ENCODE data around the gene CDH13.

CDH13 gene

GRCh38 chr16:82949016-82949415 is 322.2 kb downstream of the CDH13 start:
- DNase-seq (ENCODE audit: low read depth): no peak
- H3K4me3 ChIP-seq (ENCODE audit: low read depth, low read length): no peak overlapping the region
- TF ChIP-seq CTCF (IDR thresholded peaks at IDR 0.05; ENCODE audit: control insufficient read depth, extremely low read depth, insufficient read depth): no peak

DNA sequence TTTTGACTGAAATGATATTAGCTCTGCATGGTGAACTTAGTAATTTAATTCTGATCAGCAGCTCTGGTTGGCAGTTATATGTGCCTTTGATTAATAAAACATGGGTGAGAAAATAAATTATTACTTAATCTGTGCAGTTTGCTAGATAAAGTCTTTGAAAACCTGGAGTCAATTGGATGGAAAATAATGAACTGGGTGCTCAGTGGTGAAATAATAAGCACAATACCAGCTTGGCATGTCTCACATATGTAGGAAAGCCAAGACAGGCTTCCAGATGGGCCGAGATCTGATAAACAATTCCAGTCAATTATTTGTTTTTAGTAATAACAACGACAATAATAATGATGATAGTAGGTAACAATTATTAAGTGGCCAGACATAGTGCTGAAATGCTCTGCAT is 326.7 kb downstream of the CDH13 start:
- DNase-seq (ENCODE audit: low read depth): no peak
- no peak for TF ChIP-seq CTCF (IDR thresholded peaks at IDR 0.05; ENCODE audit: control insufficient read depth, extremely low read depth, insufficient read depth)
- no peak overlapping the region for H3K4me3 ChIP-seq (ENCODE audit: low read depth, low read length)

GRCh38 chr16:82954224-82954929 is 327.6 kb downstream of the CDH13 start:
- TF ChIP-seq CTCF (IDR thresholded peaks at IDR 0.05; ENCODE audit: control insufficient read depth, extremely low read depth, insufficient read depth): no peak
- H3K4me3 ChIP-seq (ENCODE audit: low read depth, low read length): no peak overlapping the region
- no peak for DNase-seq (ENCODE audit: low read depth)

- TF ChIP-seq CTCF (IDR thresholded peaks at IDR 0.05; ENCODE audit: control insufficient read depth, extremely low read depth, insufficient read depth): no peak
- H3K4me3 ChIP-seq (ENCODE audit: low read depth, low read length): no peak overlapping the region
- DNase-seq (ENCODE audit: low read depth): no peak
Measured at GRCh38 chr16:82955741-82956348, 329.1 kb downstream of the CDH13 start.

GRCh38 chr16:82957212-82957611 is 330.4 kb downstream of the CDH13 start:
- TF ChIP-seq CTCF (IDR thresholded peaks at IDR 0.05; ENCODE audit: control insufficient read depth, extremely low read depth, insufficient read depth): no peak
- H3K4me3 ChIP-seq (ENCODE audit: low read depth, low read length): no peak overlapping the region
- no peak for DNase-seq (ENCODE audit: low read depth)

GRCh38 chr16:82960918-82961317 is 334.1 kb downstream of the CDH13 start:
- no peak for TF ChIP-seq CTCF (IDR thresholded peaks at IDR 0.05; ENCODE audit: control insufficient read depth, extremely low read depth, insufficient read depth)
- no peak for DNase-seq (ENCODE audit: low read depth)
- no peak overlapping the region for H3K4me3 ChIP-seq (ENCODE audit: low read depth, low read length)

GRCh38 chr16:82963653-82964052 is 336.9 kb downstream of the CDH13 start:
- no peak for TF ChIP-seq CTCF (IDR thresholded peaks at IDR 0.05; ENCODE audit: control insufficient read depth, extremely low read depth, insufficient read depth)
- no peak for DNase-seq (ENCODE audit: low read depth)
- no peak overlapping the region for H3K4me3 ChIP-seq (ENCODE audit: low read depth, low read length)

Measured in LNCaP clone FGC (cell line).